Measurements from ENCODE around the gene HMX2. TPM values are rescaled to one million over a fixed set of nuclear protein-coding genes. Genes with fewer than 3 reads are reported as not detected.

Gene HMX2
- total RNA-seq, 1 experiment from 2014 or later = not detected

GRCh38 chr10:123102673-123103072 lies 45.3 kb upstream of the HMX2 start:
- H3K27me3 ChIP-seq (ENCODE audit: insufficient read depth, low read length) = no peaks in the 10 kb centered on the region
- no peaks in the 10 kb centered on the region for H3K36me3 ChIP-seq (ENCODE audit: control insufficient read depth in 1 of 2, insufficient read depth in 2 of 2, low read length in 2 of 2)
- H3K9ac ChIP-seq (ENCODE audit: low read length) = no peak overlapping the region
- H3K4me1 ChIP-seq (ENCODE audit: control insufficient read depth in 1 of 2, insufficient read depth in 2 of 2, low read length in 2 of 2) = peaks cover 0 to 9% of the 10 kb centered on the region in 2 experiments; a peak in 1 of 4 replicates
- H3K4me2 ChIP-seq (ENCODE audit: low read length) = no peak overlapping the region
- H3K9me3 ChIP-seq (ENCODE audit: control insufficient read depth in 1 of 2, insufficient read depth in 1 of 2, low read depth in 1 of 2, low read length in 2 of 2) = no peaks in the 10 kb centered on the region
- H2AFZ ChIP-seq (ENCODE audit: low read depth, low read length, poor library complexity, severe bottlenecking) = no peak overlapping the region
- no peaks in the 10 kb centered on the region for H4K20me1 ChIP-seq (ENCODE audit: insufficient read depth)
- BruUV-seq (replicated peaks) = no TSS peak
- ChIA-PET CTCF (interaction anchor here (1.0 to 1.3 kb wide), 3 partner anchors 12 to 278 kb away, joined by 3 to 4 read pairs (median 3); no protein-coding TSS in a partner anchor), POLR2A (no interaction called here), RAD21 (ENCODE audit: low non-redundant PET in 1 of 2, low total read pairs in 2 of 2, uncharacterized antibody in 2 of 2, unreplicated experiment in 2 of 2) (no interaction called here)
- H3K27ac ChIP-seq (ENCODE audit: low read depth, low read length) = no peak overlapping the region
- no peak overlapping the region for H3K4me3 ChIP-seq (replicated peaks in 1 of 2; ENCODE audit: low read depth in 1 of 2, low read length in 2 of 2)
- no peak for TF ChIP-seq EZH2 (IDR thresholded peaks at IDR 0.05)
- no peak for TF ChIP-seq SRF (IDR thresholded peaks at IDR 0.05; ENCODE audit: low read depth)
- TF ChIP-seq, protein P1, sequence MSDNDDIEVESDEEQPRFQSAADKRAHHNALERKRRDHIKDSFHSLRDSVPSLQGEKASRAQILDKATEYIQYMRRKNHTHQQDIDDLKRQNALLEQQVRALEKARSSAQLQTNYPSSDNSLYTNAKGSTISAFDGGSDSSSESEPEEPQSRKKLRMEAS (IDR thresholded peaks at IDR 0.05) = no peak
- TF ChIP-seq, protein P2, sequence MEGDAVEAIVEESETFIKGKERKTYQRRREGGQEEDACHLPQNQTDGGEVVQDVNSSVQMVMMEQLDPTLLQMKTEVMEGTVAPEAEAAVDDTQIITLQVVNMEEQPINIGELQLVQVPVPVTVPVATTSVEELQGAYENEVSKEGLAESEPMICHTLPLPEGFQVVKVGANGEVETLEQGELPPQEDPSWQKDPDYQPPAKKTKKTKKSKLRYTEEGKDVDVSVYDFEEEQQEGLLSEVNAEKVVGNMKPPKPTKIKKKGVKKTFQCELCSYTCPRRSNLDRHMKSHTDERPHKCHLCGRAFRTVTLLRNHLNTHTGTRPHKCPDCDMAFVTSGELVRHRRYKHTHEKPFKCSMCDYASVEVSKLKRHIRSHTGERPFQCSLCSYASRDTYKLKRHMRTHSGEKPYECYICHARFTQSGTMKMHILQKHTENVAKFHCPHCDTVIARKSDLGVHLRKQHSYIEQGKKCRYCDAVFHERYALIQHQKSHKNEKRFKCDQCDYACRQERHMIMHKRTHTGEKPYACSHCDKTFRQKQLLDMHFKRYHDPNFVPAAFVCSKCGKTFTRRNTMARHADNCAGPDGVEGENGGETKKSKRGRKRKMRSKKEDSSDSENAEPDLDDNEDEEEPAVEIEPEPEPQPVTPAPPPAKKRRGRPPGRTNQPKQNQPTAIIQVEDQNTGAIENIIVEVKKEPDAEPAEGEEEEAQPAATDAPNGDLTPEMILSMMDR (IDR thresholded peaks at IDR 0.05 in 2 of 3, conservative IDR thresholded peaks at IDR 0.05 in 1 of 3; ENCODE audit: borderline replicate concordance in 1 of 3, insufficient read depth in 1 of 3, low read depth in 2 of 3, low read length in 2 of 3) = no peak
- no peak for TF ChIP-seq ELF1 (IDR thresholded peaks at IDR 0.05; ENCODE audit: borderline replicate concordance, low read depth)
- no peak for TF ChIP-seq YY1 (IDR thresholded peaks at IDR 0.05; ENCODE audit: extremely low read depth, insufficient replicate concordance, low read depth, low read length)
- no peak for TF ChIP-seq JUND (IDR thresholded peaks at IDR 0.05)
- no peak for TF ChIP-seq ZNF274 (IDR thresholded peaks at IDR 0.05; ENCODE audit: low read depth, low read length)
- no peak for TF ChIP-seq RAD21 (IDR thresholded peaks at IDR 0.05; ENCODE audit: low read depth)
- no peak for TF ChIP-seq ZFX (IDR thresholded peaks at IDR 0.05)
- no peak for TF ChIP-seq SIN3A (IDR thresholded peaks at IDR 0.05; ENCODE audit: low read depth)
- DNase-seq (ENCODE audit: low read depth, low spot score) (no peak), ATAC-seq (0 out of 2 replicates have a peak, but pooled peaks have one; percentile 15)
- H3K79me2 ChIP-seq (ENCODE audit: insufficient read depth, low read length) = no peaks in the 10 kb centered on the region
- no peaks in the 10 kb centered on the region for H3K9me2 ChIP-seq (ENCODE audit: insufficient read depth)
- intact Hi-C loops (cut with micrococcal nuclease) = no loop called here
